Activated T-cell treated with anti-CD3 and anti-CD28 coated beads, Interleukin-2, amount 50 U/mL, for 48 hours (primary cell): ENCODE measurements around the gene CDC20.
"Not testable (repeated sequence)": the region's sequence is repeated elsewhere in the genome, so short reads cannot be mapped to it uniquely, and the experiment has no call there.

Source experiments
- DNase-seq, 2 experiments: peaks; one replicate each; pipeline ENCODE4 v3.0.0-alpha.2; 2020

Gene CDC20

GRCh38 chr1:43358121-43358745 is 548 bp upstream of the CDC20 start:
- DNase-seq: peak; percentile 41 to 43

GRCh38 chr1:43359696-43360095 is 915 bp downstream of the CDC20 start:
- no peak for DNase-seq

- DNase-seq: no peak
Observed at GRCh38 chr1:43360616-43361015, 1.8 kb downstream of the CDC20 start.

GRCh38 chr1:43363283-43363934 is 4.6 kb downstream of the CDC20 start:
- no peak for DNase-seq

GRCh38 chr1:43363935-43364525 is 5.2 kb downstream of the CDC20 start:
- no peak for DNase-seq

GRCh38 chr1:43365678-43366077 is 6.9 kb downstream of the CDC20 start:
- DNase-seq: no peak

GRCh38 chr1:43366179-43366578 is 7.4 kb downstream of the CDC20 start:
- no peak for DNase-seq

- DNase-seq: no peak
Observed at GRCh38 chr1:43366601-43367025, 7.8 kb downstream of the CDC20 start.

- DNase-seq: peak; percentile 55 to 59
Observed at GRCh38 chr1:43367026-43367903, 8.5 kb downstream of the CDC20 start.

GRCh38 chr1:43367904-43368645 is 9.3 kb downstream of the CDC20 start, which contains the start of gene ELOVL1:
ELOVL1 (minus strand) TSS chr1:43368011; CDS start chr1:43365609, 2,402 bp downstream.
- DNase-seq: peak; percentile 92 to 94

GRCh38 chr1:43368646-43369020 is 9.9 kb downstream of the CDC20 start:
- DNase-seq: no peak

- not testable (repeated sequence) for DNase-seq
Observed at GRCh38 chr1:43369779-43370178, 11.0 kb downstream of the CDC20 start.

- no peak for DNase-seq
Observed at GRCh38 chr1:43370564-43370963, 11.8 kb downstream of the CDC20 start.

- no peak for DNase-seq
Observed at GRCh38 chr1:43372172-43372571, 13.4 kb downstream of the CDC20 start.

- DNase-seq: no peak
Observed at GRCh38 chr1:43373066-43373940, 14.5 kb downstream of the CDC20 start.

GRCh38 chr1:43376723-43377235 is 18.0 kb downstream of the CDC20 start:
- no peak for DNase-seq

- no peak for DNase-seq
Observed at GRCh38 chr1:43377831-43378230, 19.1 kb downstream of the CDC20 start.

- DNase-seq: no peak
Observed at GRCh38 chr1:43379476-43379875, 20.7 kb downstream of the CDC20 start.

GRCh38 chr1:43381612-43382011 is 22.8 kb downstream of the CDC20 start:
- DNase-seq: no peak

GRCh38 chr1:43382027-43382779 is 23.4 kb downstream of the CDC20 start:
- no peak for DNase-seq
